Hematopoietic multipotent progenitor cell treated with erythropoietin and hydrocortisone succinate and interleukin-3 and kit ligand, for 4 days (in vitro differentiated cells): ENCODE results near the gene LHCGR.
A peak's percentile ranks its signal among the peaks of the same experiment; 100 is the strongest.

Experiments used
- DNase-seq: peaks from one replicate; pipeline ENCODE4 v3.0.0-alpha.2; 2015

LHCGR gene

GRCh38 chr2:48755473-48755872 is at the start of gene LHCGR:
Gene LHCGR (minus strand): TSS chr2:48755724. CDS start chr2:48755671, 53 bp downstream.
- DNase-seq = peak; percentile 10

- no peak for DNase-seq
These were observed 44.1 kb upstream of the LHCGR start for GRCh38 chr2:48799601-48800000.

- DNase-seq = no peak
These were observed 39.5 kb upstream of the LHCGR start for GRCh38 chr2:48795065-48795464.

- DNase-seq = no peak
These were observed 38.1 kb upstream of the LHCGR start for GRCh38 chr2:48793671-48794070.

- no peak for DNase-seq
These were observed 36.5 kb upstream of the LHCGR start for GRCh38 chr2:48792030-48792429.

GRCh38 chr2:48790407-48791170 is 35.1 kb upstream of the LHCGR start:
- DNase-seq = no peak

- no peak for DNase-seq
These were observed 32.1 kb upstream of the LHCGR start for GRCh38 chr2:48787580-48787979.

- no peak for DNase-seq
These were observed 25.8 kb upstream of the LHCGR start for GRCh38 chr2:48781366-48781765.

GRCh38 chr2:48779019-48779716 is 23.6 kb upstream of the LHCGR start:
- DNase-seq = no peak

- DNase-seq = no peak
These were observed 18.7 kb upstream of the LHCGR start for GRCh38 chr2:48774251-48774650.

- DNase-seq = no peak
These were observed 15.9 kb upstream of the LHCGR start for GRCh38 chr2:48771241-48772014.

- no peak for DNase-seq
These were observed 14.7 kb upstream of the LHCGR start for GRCh38 chr2:48770181-48770580.

- peak; percentile 29 for DNase-seq
These were observed 13.1 kb upstream of the LHCGR start for GRCh38 chr2:48768669-48769068.

GRCh38 chr2:48767330-48767729 is 11.8 kb upstream of the LHCGR start:
- peak; percentile 5 for DNase-seq

GRCh38 chr2:48760826-48761225 is 5.3 kb upstream of the LHCGR start:
- DNase-seq = no peak

GRCh38 chr2:48759682-48760081 is 4.2 kb upstream of the LHCGR start:
- no peak for DNase-seq

GRCh38 chr2:48756289-48756688 is 765 bp upstream of the LHCGR start:
- no peak for DNase-seq

- DNase-seq = no peak
These were observed 650 bp downstream of the LHCGR start for GRCh38 chr2:48754874-48755273.

GRCh38 chr2:48753228-48753627 is 2.3 kb downstream of the LHCGR start:
- DNase-seq = no peak

GRCh38 chr2:48750128-48750739 is 5.3 kb downstream of the LHCGR start:
- DNase-seq = no peak

GRCh38 chr2:48749291-48750127 is 6.0 kb downstream of the LHCGR start:
- DNase-seq = no peak

- DNase-seq = no peak
These were observed 8.2 kb downstream of the LHCGR start for GRCh38 chr2:48747319-48747718.
